ENCODE measurements around the gene RPL15.

RPL15 gene

DNA sequence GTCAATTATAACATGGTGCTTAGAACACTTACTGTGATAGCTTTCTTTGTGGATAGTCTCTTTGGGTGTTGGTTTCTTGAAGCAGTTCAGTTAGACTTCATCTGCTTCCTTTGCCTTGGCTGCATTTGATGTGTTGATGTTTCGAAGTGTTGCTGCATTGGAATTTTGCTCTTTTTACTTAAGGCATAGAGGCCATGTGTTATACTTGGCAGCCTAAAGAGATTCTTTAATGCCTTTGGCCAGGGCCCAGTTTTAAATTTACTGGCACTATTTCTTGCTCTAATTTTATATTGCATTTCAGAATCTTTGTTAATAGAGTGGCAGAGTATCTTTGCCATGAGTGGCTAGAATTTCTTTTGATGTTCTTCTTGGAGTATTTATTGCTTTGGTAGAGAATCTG lies 49.4 kb downstream of the RPL15 start:
- DNase-seq, result no peak

DNA sequence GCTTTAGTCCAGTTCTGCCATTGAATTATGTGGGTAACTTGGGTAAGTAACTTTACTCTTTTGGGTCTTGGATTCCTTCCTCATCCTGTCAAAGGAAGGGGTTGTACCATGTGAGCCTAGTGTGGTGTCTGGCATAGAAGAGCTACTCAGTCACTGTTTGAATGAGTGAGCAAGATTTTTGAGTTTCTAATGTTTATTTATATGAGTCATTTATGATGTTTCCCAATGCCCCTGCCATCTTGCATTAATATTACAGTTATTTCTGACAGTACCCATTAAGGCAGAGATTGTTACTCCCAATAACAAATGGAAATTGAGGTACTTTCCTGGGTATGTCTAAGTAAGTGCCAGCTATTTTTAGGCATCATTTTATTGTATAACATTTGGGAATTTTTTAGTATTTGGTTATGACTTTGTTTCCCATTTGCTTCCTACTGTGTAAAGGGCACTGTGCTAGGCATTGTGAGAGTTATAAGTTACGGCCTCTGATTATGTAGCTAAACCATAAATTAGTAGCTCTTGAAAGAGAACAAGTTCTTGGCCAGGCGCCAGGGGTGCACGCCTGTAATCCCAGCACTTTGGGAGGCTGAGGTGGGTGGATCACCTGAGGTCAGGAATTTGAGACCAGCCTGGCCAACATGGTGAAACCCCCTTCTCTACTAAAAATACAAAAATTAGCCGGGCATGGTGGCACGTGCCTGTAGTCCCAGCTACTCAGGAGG lies 51.7 kb downstream of the RPL15 start:
- DNase-seq, result no peak

DNA sequence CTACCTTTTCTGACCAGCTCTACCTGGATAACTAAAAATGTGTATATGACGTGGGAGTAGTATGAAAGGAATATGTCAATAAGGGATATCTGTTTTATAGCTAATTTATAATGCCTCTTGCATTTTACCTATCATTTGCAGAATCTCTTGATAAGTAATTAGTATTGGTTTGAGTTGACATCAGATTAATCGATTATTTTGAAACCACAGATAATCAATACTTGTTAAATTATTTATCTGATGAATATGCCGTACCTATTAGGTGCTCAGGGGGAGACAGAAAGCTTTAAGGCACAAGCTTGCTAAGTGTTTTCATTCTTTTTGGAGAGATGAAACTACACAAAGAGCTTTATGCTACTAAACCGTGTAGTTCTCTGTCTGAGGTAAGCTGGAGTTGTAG lies 52.5 kb downstream of the RPL15 start:
- DNase-seq, result no peak

All from NCI-H526 treated with DMSO at 0.1 percent for 48 hours (cell line).